Gastrocnemius medialis (tissue), 4 donors: ENCODE results near the gene MTG1.

Experiments used
- POLR2A ChIP-seq, 2 donors: fragments of 450-650 bp; IDR thresholded peaks; one replicate each; pipeline ENCODE4 v1.6.1; 2017; ENCODE audit warnings: antibody characterized with exemption in 2 of 2, mild to moderate bottlenecking in 2 of 2, moderate library complexity in 2 of 2
- TF ChIP-seq, protein P1 (sequence below), 5 experiments: fragments of 450-650 bp in 3 of 5; fragments of 200-600 bp in 2 of 5; sonication (generic) in 2 of 5; IDR thresholded peaks in 4 of 5; conservative IDR thresholded peaks in 1 of 5; 1 replicate in 4 of 5; 2 replicates in 1 of 5; pipeline ENCODE4 v1.5.1; 2016 to 2019; ENCODE audit warnings: antibody characterized with exemption in 5 of 5, mild to moderate bottlenecking in 3 of 5, moderate library complexity in 3 of 5

DNA sequence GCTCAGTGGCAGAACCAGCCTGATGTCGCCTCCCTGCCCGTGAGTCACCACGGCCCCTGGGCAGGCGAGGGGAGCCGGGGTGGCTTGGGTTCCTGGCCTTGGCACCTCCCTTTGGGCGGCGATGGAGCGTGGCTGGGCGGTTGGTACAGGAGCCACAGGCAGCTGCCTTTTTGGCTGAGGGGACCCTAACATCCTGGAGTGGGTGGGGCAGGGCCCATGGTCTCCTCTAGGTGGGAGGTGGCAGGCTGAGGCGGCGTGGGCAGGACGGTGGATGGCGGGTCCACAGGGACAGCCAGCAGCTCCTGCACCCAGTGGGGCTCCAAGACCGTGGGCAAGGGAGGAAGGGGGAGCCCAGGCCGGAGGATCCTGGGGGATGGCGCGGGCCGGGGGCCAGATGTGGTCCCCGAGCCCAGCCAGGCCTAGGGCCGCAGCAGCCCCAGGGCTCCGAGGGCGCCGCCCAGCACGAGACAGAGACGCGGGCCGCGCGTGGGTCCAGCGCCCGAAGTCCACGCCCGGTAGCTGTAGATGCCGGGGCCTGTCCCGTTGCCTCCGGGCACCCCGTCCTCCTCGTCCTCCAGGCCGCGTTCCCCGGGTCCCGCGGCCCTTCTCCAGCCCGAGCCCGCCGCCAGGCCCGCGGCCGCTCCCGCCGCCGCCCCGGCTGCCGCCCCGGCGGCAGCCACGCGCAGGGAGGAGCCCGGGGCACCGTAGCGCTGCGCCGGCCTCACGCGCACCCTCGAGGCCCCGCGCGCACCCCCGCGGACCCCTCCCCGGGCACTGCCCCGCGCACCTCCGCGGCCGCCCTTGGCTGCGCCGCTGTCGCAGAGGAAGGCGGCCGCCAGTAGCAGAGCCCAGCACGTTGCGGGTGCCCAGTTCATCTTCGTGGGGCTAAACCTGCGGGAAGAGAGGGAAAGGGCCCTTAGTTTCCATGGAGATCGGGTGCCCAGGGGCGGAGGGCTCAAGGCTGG lies 29.1 kb downstream of the MTG1 start:
- TF ChIP-seq, protein P1, sequence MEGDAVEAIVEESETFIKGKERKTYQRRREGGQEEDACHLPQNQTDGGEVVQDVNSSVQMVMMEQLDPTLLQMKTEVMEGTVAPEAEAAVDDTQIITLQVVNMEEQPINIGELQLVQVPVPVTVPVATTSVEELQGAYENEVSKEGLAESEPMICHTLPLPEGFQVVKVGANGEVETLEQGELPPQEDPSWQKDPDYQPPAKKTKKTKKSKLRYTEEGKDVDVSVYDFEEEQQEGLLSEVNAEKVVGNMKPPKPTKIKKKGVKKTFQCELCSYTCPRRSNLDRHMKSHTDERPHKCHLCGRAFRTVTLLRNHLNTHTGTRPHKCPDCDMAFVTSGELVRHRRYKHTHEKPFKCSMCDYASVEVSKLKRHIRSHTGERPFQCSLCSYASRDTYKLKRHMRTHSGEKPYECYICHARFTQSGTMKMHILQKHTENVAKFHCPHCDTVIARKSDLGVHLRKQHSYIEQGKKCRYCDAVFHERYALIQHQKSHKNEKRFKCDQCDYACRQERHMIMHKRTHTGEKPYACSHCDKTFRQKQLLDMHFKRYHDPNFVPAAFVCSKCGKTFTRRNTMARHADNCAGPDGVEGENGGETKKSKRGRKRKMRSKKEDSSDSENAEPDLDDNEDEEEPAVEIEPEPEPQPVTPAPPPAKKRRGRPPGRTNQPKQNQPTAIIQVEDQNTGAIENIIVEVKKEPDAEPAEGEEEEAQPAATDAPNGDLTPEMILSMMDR (IDR thresholded peaks at IDR 0.05 in 4 of 5, conservative IDR thresholded peaks at IDR 0.05 in 1 of 5) = no peak
- no peak for TF ChIP-seq POLR2A (IDR thresholded peaks at IDR 0.05)
